Measurements from ENCODE around the gene TF.

The TF gene

GRCh38 chr3:133842158-133842557 is 96.0 kb downstream of the TF start:
- no peak overlapping the region for H3K4me2 ChIP-seq (ENCODE audit: low read depth, low read length, poor library complexity, severe bottlenecking)
- TF ChIP-seq CTCF (IDR thresholded peaks at IDR 0.05; ENCODE audit: insufficient read depth, low read length, poor library complexity, severe bottlenecking) = no peak
- TF ChIP-seq EZH2phosphoT487 (conservative IDR thresholded peaks at IDR 0.05; ENCODE audit: low read length) = no peak
- H3K9me3 ChIP-seq (ENCODE audit: insufficient read depth, low read length) = no peaks in the 10 kb centered on the region
- no peaks in the 10 kb centered on the region for H3K9me2 ChIP-seq (replicated peaks; ENCODE audit: insufficient read depth, low read length)
- no peak overlapping the region for H3K4me3 ChIP-seq (ENCODE audit: insufficient read depth, low read length, poor library complexity, severe bottlenecking)
- no peaks in the 10 kb centered on the region for H4K20me1 ChIP-seq (ENCODE audit: low read depth, low read length)
- H3K9ac ChIP-seq (ENCODE audit: low read length) = no peak overlapping the region
- H3K27me3 ChIP-seq (ENCODE audit: low read length) = no peaks in the 10 kb centered on the region
- H3K36me3 ChIP-seq (ENCODE audit: low read length) = no peaks in the 10 kb centered on the region
- H3F3A ChIP-seq (ENCODE audit: insufficient read depth) = no peaks in the 10 kb centered on the region
- no peak overlapping the region for H3K27ac ChIP-seq (ENCODE audit: low read depth, low read length)
- H2AFZ ChIP-seq (ENCODE audit: low read depth, low read length, severe bottlenecking) = no peak overlapping the region
- H3K79me2 ChIP-seq (ENCODE audit: insufficient read depth, low read length) = no peaks in the 10 kb centered on the region

GRCh38 chr3:133843634-133844033 is 97.4 kb downstream of the TF start:
- Histone ChIP-seq H2AFZ (ENCODE audit: low read depth, low read length, severe bottlenecking) (no peak overlapping the region), H4K20me1 (ENCODE audit: low read depth, low read length) (no peaks in the 10 kb centered on the region)

GRCh38 chr3:133845127-133845526 is 98.9 kb downstream of the TF start:
- Histone ChIP-seq H3K4me2 (ENCODE audit: low read depth, low read length, poor library complexity, severe bottlenecking) (no peak overlapping the region), H3F3A (ENCODE audit: insufficient read depth) (no peaks in the 10 kb centered on the region), H2AFZ (ENCODE audit: low read depth, low read length, severe bottlenecking) (no peak overlapping the region), H3K36me3 (ENCODE audit: low read length) (no peaks in the 10 kb centered on the region), H3K27me3 (ENCODE audit: low read length) (no peaks in the 10 kb centered on the region), H4K20me1 (ENCODE audit: low read depth, low read length) (no peaks in the 10 kb centered on the region), H3K4me3 (ENCODE audit: insufficient read depth, low read length, poor library complexity, severe bottlenecking) (no peak overlapping the region), H3K9me3 (ENCODE audit: insufficient read depth, low read length) (no peaks in the 10 kb centered on the region), H3K9me2 (replicated peaks; ENCODE audit: insufficient read depth, low read length) (no peaks in the 10 kb centered on the region), H3K9ac (ENCODE audit: low read length) (no peak overlapping the region), H3K79me2 (ENCODE audit: insufficient read depth, low read length) (no peaks in the 10 kb centered on the region), H3K27ac (ENCODE audit: low read depth, low read length) (no peak overlapping the region)
- TF ChIP-seq CTCF (IDR thresholded peaks at IDR 0.05; ENCODE audit: insufficient read depth, low read length, poor library complexity, severe bottlenecking) = no peak
- no peak for TF ChIP-seq EZH2phosphoT487 (conservative IDR thresholded peaks at IDR 0.05; ENCODE audit: low read length)

More at GRCh38 chr3:133843634-133844033, 97.4 kb downstream of the TF start:
- no peaks in the 10 kb centered on the region for H3K27me3 ChIP-seq (ENCODE audit: low read length)
- H3K27ac ChIP-seq (ENCODE audit: low read depth, low read length) = no peak overlapping the region
- H3K4me3 ChIP-seq (ENCODE audit: insufficient read depth, low read length, poor library complexity, severe bottlenecking) = no peak overlapping the region
- H3K79me2 ChIP-seq (ENCODE audit: insufficient read depth, low read length) = no peaks in the 10 kb centered on the region
- TF ChIP-seq CTCF (IDR thresholded peaks at IDR 0.05; ENCODE audit: insufficient read depth, low read length, poor library complexity, severe bottlenecking) (no peak), EZH2phosphoT487 (conservative IDR thresholded peaks at IDR 0.05; ENCODE audit: low read length) (no peak)
- H3K4me2 ChIP-seq (ENCODE audit: low read depth, low read length, poor library complexity, severe bottlenecking) = no peak overlapping the region
- H3K9me2 ChIP-seq (replicated peaks; ENCODE audit: insufficient read depth, low read length) = no peaks in the 10 kb centered on the region
- H3K36me3 ChIP-seq (ENCODE audit: low read length) = no peaks in the 10 kb centered on the region
- H3F3A ChIP-seq (ENCODE audit: insufficient read depth) = no peaks in the 10 kb centered on the region
- no peak overlapping the region for H3K9ac ChIP-seq (ENCODE audit: low read length)
- no peaks in the 10 kb centered on the region for H3K9me3 ChIP-seq (ENCODE audit: insufficient read depth, low read length)
